HG03039 (cell line): Measurements from ENCODE around the gene RNMT.
"Not testable (repeated sequence)": the region's sequence is repeated elsewhere in the genome, so short reads cannot be mapped to it uniquely, and the experiment has no call there.

ENCODE experiments used
- ATAC-seq: cut with Tn5 transposase; IDR thresholded peaks from one replicate; pipeline ENCODE4 v1.9.1; 2021; ENCODE audit warnings: mild to moderate bottlenecking, moderate library complexity; ENCODE audit not compliant: unreplicated experiment

RNMT gene

GRCh38 chr18:13730481-13730880 is 4.0 kb downstream of the RNMT start:
- ATAC-seq = no peak

DNA sequence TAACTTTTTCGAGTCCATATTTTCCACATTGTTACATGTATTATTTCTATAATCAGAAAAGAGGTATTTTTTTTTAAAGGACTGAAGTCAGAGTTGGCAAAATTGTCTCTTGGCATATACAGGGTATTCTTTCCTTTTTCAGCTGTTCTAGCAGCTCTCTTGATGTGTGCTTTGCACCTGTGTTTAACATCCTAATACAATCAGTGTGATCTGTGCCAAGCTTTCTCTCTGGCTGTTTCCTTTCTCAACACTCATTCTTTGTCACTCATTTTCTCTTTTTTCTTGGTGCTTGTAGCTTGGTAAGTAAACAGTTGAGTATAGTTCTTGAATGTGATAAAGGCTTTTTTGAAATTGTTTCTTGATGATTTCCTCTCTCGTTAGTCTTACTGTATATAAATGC is 9.2 kb downstream of the RNMT start:
- no peak for ATAC-seq

DNA sequence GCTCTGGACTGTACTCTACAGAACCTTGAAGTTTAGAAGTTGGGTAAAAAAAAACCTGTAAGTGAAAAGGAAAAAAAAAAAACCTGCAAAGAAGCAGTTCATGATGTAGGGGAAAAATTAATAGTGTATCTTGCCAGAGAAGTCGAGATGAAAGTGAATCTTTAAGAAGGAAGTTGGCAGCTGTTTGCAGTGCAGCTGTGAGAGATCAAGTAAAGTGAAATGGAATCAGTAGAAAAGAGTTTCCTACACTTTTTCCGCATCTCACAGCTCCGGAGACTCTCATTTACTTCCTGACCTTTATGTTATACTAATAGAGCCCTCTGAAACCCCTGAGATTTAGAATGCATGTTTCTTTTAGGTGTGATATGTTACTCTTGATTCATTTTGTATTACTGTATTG is 19.2 kb downstream of the RNMT start:
- no peak for ATAC-seq

DNA sequence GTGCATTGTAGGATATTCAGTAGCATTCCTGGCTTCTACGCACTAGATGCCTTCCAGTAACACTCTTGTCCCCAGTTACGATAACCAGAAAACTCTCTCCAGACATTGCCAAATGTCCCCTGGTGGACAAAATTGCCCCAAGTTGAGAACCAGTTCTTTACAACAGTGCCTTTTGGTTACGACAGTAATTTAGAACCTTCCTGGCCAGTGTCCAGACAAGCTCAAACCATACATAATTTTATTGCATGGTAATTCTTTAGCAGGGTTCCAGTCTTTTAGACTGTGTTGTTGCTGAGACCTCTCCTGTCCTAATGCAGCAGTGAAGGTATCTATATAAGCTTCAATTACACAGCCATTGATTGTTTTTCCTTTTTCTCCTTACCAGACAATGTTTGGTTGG is 20.2 kb downstream of the RNMT start:
- ATAC-seq = no peak

DNA sequence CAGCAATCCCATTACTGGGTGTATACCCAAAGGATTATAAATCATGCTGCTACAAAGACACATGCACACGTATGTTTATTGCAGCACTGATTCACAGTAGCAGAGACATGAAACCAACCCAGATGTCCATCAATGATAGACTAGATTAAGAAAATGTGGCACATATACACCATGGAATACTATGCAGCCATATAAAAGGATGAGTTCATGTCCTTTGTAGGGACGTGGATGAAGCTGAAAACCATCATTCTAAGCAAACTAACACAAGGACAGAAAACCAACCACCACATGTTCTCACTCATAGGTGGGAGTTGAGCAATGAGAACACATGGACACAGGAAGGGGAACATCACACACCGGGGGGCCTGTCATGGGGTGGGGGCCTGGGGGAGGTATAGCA is 25.1 kb downstream of the RNMT start:
- ATAC-seq = not testable (repeated sequence)

GRCh38 chr18:13756261-13756660 is 29.8 kb downstream of the RNMT start:
- ATAC-seq = no peak

DNA sequence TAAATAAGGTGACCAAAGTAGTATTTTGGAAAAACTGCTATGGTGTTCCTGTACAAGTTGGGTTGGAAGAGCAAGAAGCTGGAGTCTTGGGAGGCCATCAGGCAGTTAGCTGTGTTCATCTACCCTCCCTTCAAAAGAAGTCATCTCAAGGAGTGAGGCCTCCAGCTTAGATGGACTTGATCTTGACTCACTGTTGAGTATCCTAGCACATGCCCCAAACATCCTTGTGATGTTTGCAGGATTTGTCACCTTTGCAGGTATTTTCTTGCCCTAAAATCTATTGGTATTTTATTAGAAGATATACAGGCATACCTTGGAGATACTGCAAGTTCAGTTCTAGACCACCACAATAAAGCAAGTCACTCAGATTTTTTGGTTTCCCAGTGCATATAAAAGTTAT is 30.2 kb downstream of the RNMT start:
- ATAC-seq = no peak

- no peak for ATAC-seq
Measured at GRCh38 chr18:13758622-13759021, 32.1 kb downstream of the RNMT start.

DNA sequence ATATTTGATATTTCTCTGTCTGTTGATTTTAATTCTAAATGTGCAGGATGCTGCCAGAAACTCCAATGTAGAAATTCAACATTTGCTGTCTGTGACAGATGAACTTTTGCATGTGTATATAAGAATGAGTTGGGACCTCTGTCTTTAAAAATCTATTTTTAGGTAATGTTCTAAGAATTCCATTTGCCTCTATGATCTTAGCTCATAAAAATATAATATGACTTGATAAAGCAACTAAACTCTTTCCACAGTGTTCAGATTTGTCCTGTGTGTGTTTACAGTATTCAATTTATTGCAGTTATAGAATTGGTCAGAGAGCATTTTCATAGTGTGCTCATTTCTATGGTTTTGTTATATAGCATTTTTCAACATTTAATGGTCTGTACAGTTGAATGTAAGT is 33.6 kb downstream of the RNMT start:
- no peak for ATAC-seq

DNA sequence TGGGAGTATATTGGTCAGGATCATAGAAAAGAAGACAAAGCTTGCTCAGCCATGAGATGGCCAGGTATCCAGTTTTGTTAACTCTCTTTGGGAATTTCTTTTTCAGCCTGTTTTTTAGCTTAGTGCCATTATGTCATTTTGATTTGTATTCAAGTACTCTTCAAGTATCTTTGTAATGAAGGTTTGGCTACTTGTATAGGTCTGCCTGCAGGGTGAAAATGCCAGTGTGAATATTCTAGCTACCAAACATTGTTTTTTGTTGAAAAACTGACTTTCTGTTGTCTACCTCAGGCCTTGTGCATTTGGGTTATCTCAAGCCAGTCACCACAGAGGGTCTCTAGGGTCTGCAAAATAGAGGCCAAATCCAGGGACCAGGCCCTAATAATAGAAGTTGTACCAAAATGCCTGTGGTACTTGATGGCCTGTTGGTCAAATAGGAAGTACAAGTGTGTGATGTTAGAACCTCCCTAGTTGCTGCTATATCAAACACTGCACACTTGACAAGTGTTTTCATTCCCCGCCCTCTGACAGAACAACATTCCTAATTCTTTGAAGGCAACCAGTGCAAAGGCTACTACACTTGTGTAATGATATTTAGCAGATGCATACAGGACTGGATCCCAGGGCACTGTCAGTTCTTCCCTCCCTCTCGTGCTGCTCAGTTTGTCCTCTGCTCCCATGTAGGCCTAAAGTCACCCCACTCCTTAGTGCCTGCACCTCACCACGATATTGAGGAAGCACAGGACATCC is 36.4 kb downstream of the RNMT start:
- ATAC-seq = no peak

DNA sequence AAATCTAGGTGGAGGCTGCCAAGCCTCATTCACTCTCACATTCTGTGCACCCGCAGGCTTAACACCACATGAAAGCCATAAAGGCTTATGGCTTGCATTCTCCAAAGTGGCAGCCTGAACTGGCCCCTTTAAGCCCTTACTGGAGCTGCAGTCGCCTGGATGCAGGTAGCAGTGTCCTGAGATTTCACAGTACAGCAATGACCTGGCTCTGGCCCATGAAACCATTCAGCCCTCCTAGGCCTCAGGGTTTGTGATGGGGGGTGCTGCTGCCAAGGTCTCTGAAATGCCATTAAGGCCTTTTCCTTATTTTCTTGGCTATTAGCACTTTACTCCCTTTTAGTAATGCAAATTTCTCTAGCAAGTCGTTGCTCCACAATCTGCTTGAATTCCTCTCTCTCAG is 48.6 kb downstream of the RNMT start:
- ATAC-seq = no peak

- no peak for ATAC-seq
Measured at GRCh38 chr18:13791181-13791580, 64.7 kb downstream of the RNMT start.

GRCh38 chr18:13793819-13794218 is 67.3 kb downstream of the RNMT start:
- ATAC-seq = no peak

DNA sequence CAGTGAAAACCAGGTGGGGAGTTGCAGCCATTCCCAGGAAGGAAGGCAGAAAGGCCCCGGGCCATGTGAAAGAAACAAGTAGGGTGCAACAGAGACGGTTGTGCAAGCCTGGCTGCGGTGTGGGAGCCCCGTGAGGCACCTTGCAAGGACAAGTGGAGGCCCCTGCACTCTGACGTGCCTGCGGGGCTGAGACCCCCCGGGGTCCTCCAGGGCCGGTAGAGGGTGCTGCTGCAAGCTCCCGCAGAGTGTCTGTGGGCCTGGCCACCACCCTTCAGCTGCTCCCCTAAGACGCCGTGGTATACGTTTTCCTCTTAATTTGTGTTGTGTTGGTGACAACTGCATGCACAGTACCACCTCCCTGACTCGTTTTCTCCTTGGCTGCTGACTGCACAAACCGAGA is 70.0 kb downstream of the RNMT start:
- ATAC-seq = no peak

- ATAC-seq = no peak
Measured at GRCh38 chr18:13797157-13797611, 70.7 kb downstream of the RNMT start.

GRCh38 chr18:13799396-13799795 is 72.9 kb downstream of the RNMT start:
- no peak for ATAC-seq

- ATAC-seq = peak; percentile 76
Measured at GRCh38 chr18:13800505-13801259, 74.2 kb downstream of the RNMT start.

DNA sequence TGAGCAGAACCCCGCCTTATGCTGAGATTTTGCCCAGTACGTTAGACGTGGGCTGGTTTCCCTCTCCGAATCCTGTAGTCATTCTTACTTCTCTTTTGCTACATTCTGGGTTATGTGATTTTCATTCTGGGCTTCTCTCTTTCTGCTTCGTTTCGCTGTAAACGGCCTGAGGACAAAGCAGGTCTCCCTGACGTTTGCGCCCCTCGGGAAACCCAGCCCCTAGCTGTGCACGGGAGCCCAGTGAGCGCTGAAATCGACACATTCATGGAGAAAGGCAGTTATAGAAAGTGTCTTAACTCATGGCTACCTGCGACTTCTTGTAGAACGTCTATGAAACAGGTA is 74.8 kb downstream of the RNMT start:
- no peak for ATAC-seq

GRCh38 chr18:13804305-13804704 is 77.8 kb downstream of the RNMT start:
- no peak for ATAC-seq

GRCh38 chr18:13808294-13809042 is 82.0 kb downstream of the RNMT start:
- ATAC-seq = no peak

DNA sequence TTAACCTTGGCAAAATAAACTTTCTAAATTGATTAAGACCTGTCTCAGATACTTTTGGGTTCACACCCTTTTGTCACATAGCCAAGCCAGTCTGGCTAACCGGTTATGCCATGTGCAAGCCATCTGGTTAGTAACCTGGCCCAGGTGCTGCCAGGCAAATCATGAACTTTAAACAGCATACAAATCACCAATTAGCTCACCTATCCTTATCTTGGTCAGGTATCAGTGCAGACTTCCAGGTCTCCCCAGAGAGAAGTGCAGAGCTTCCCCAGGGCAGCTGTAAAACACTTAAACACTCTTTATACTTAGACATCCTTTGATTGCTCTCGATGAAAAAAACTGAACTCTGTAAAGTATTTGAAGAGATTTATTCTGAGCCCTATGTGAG is 82.6 kb downstream of the RNMT start:
- ATAC-seq = no peak
